Left forelimb (tissue), 1 donor: ENCODE results near the gene ARAP1.

Source experiments
- DNase-seq: peaks from one replicate; pipeline ENCODE4 v3.0.0-alpha.2; 2018; ENCODE audit warnings: low spot score

ARAP1 gene

GRCh38 chr11:72682238-72682857 is 69.9 kb downstream of the ARAP1 start:
- no peak for DNase-seq

GRCh38 chr11:72681226-72682153 is 70.7 kb downstream of the ARAP1 start:
- DNase-seq: no peak

- DNase-seq: no peak
Measured at GRCh38 chr11:72680624-72681158, 71.5 kb downstream of the ARAP1 start.

- DNase-seq: no peak
Measured at GRCh38 chr11:72679869-72680268, 72.3 kb downstream of the ARAP1 start.

GRCh38 chr11:72678524-72678923 is 73.7 kb downstream of the ARAP1 start:
- DNase-seq: no peak

GRCh38 chr11:72676861-72677341 is 75.3 kb downstream of the ARAP1 start:
- DNase-seq: peak; percentile 86

- no peak for DNase-seq
Measured at GRCh38 chr11:72675221-72675620, 77.0 kb downstream of the ARAP1 start.

- no peak for DNase-seq
Measured at GRCh38 chr11:72673943-72674828, 78.0 kb downstream of the ARAP1 start, which contains the start of gene PDE2A. Gene PDE2A, minus strand, starts transcription at chr11:72674422. Its CDS starts 215 bp downstream, at chr11:72674207.

GRCh38 chr11:72673284-72673942 is 78.8 kb downstream of the ARAP1 start:
- DNase-seq: no peak

- DNase-seq: no peak
Measured at GRCh38 chr11:72672597-72673238, 79.5 kb downstream of the ARAP1 start.

- DNase-seq: no peak
Measured at GRCh38 chr11:72671152-72672099, 80.8 kb downstream of the ARAP1 start.

- no peak for DNase-seq
Measured at GRCh38 chr11:72670041-72670440, 82.2 kb downstream of the ARAP1 start.

GRCh38 chr11:72669527-72669926 is 82.7 kb downstream of the ARAP1 start:
- DNase-seq: no peak

- DNase-seq: no peak
Measured at GRCh38 chr11:72668629-72669347, 83.4 kb downstream of the ARAP1 start.

GRCh38 chr11:72665911-72666472 is 86.2 kb downstream of the ARAP1 start:
- no peak for DNase-seq

GRCh38 chr11:72662036-72662435 is 90.2 kb downstream of the ARAP1 start:
- DNase-seq: no peak

GRCh38 chr11:72661486-72661885 is 90.7 kb downstream of the ARAP1 start:
- no peak for DNase-seq

GRCh38 chr11:72658989-72659640 is 93.1 kb downstream of the ARAP1 start:
- no peak for DNase-seq
